Islet of Langerhans (tissue), 1 donor: ENCODE measurements around the gene PRKAG2.
"Not testable (repeated sequence)": the region's sequence is repeated elsewhere in the genome, so short reads cannot be mapped to it uniquely, and the experiment has no call there.

Source experiments
- FAIRE-seq: peaks from one replicate; lab custom pipeline; 2011; peaks lifted over from hg19 to GRCh38; lab: Jason Lieb, UNC

Gene PRKAG2

DNA sequence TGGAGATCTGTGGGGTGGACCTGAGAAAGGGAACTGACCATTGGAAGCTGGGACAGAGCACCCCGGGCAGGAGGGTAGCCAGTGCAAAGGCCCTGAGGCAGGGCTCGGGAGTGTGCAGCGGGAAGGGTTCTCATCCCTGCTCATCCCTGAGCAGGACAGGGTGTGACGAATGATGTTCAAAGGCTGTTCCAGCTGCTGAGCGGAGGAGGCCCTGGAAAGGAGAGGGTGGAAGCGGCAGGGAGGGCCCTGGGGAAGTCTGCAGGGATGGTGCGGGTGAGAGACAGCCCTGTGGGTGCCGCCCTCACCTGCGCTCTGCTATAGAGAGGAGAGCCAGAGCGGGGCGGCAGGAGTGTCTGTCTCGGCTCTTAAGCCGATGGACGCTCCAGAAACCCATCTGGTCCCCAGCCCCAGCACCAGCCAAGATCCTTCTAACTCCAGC, 43.7 kb downstream of the PRKAG2 start:
- no peak for FAIRE-seq

DNA sequence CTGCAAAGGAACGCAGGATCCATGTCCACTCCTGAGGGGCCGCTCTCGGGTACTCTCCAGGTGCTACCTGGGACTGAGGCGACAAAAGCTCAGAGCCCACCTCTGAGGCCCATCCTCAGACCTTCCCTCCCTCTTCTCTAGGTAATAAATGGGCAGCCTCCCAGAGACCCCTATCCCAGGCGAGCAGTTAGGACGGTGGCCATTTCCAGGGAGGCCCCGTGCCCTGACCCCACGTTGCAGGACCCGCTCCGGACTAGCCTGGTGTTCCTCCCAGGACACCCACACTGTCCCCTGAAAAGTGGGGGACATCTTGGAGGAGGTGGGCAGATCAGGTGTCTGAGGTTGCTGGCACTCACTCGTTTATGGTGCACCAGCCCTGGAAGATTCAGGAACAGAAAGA, 44.3 kb downstream of the PRKAG2 start:
- no peak for FAIRE-seq

DNA sequence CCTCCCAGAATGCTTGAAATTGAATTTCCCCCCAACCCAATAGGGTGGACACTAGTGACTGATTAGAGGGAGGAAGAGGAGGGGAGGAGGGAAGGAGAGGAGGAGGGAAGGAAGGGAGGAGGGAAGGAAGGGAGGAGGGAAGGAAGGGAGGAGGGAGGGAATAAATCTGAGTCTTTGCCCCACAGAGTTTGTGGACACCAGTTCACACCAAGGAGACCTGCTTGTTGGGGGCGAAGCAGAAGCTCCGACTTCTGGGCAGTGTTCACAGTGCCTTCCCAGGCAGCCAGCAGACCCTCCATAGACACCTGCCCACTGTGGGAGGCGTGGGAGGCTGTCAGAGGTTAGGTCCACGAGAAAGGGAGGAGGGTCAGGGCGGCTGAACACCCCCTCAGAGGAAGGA, 44.8 kb downstream of the PRKAG2 start:
- no peak for FAIRE-seq

DNA sequence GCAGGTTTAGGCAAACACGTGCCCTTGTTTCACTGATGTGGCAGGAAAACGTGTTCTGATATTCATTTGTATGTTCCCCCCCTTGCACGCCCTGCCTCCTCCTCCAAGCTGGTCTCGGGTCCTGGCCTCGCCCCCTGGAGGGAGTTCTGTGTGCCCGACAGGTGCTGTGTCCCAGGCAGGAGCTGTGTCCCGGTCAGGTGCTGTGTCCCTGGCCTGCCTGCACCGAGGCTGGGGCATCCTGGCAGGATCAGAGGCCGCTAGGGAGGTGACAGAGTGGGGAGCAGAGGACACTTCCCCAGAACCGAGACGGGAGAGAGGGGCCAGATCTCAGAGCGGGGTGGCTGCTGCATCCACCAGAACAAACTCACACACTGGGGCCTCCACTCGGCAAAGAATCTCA, 45.3 kb downstream of the PRKAG2 start:
- FAIRE-seq, result no peak

DNA sequence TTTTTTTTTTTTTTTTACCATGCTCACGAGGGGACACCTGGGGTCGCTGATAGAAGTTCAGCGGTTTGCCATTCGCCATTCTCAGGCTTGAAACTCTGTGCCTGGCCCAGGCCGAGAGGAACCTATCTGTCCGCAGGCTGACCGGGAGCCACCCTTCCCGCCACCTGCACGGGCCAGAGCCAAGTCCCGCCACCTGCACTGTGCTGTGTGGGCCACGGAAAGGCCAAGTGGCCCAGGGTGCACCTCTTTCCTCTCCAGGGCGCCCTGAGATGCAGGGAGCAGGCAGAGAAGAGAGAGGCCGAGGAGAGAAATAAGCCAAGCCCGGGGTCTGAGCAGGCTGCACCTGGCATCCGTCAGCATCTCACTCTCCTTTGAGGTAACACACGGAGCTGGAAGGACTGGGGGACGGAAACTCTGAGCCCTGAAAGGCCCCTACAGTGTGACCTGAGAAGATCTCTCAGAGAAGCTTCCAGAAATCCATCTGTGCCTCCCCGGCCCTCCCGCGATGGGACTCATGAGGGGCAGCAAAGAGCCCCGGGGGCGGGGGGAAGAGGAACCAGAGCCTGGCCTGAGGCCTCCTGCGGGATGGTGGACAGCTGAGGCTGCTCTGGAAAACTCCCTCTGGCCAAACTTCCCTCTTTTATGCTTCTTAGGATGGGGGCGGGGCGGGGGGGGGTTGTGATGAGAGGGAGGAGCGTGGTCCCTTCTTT, 46.6 kb downstream of the PRKAG2 start:
- FAIRE-seq, result no peak

DNA sequence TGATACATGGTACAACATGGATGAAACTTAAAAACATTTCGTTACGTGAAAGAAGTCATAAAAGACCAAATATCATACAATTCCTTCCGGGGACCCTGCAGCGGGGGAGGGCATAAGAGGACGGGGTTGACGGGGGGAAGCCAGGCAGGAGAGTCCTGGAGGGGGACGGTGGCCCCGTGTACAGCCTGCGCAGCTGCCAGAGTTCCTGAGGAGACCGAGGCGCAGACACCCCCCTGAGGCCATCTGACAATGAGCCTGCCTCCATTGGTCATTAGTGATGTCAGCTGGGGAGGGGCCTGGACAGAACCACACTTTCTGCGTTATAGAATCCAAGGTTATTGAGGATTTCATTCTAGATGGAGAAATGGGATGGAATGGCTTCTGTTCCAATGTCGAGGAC, 47.2 kb downstream of the PRKAG2 start:
- FAIRE-seq, result no peak

DNA sequence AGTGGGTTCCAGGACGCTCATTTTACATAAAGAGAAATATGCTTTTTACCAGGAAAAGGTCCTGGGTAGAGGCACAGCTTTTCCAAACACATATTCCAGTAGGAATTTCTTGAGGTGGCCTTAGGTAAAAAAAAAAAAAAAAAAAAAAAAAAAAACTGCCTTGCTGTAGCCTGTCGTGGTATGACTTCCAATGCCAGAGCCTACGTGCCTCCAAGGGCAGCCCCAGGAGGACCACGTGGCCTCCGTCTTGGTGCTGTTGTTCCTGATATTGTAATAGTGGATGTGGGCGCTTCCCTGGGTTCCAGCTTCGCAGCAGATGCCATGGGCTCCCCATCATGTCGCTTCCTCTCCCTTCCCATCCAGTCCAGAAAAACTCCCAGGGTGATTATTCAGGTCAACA, 49.3 kb downstream of the PRKAG2 start:
- FAIRE-seq, result no peak

DNA sequence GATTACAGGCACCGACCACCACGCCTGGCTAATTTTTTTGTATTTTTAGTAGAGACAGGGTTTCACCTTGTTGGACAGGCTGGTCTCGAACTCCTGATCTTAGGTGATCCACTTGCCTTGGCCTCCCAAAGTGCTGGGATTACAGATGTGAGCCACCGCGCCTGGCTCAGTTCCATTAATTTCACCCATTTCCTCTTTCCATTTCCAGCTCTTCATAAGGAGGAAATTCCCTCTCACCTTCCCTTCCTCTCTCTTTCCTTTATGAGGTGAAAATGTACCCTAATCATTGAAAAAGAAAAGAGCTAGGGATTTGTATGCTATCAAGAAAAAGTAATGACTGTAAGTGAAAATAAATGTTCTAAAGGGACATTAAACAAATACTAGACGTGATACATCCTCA, 50.6 kb downstream of the PRKAG2 start:
- not testable (repeated sequence) for FAIRE-seq

DNA sequence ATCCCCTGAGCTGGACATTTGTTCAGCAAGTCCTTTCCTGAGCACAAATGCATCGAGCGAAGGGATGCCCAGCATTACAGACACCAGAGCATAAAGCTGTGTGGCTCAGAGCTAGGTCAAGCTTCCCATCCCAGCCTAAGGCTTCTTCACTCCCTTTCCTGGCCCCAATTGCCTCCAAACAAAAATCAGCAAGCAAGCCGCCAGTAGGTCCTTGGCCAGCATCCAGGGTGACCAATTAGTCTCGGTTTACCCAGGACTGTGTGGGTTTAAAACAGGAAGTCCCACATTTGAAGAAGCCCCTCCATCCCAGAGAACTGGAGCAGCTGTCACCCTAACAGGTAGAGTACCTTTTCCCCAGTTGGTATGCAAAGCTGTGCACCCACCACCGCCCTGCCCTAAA, 51.2 kb downstream of the PRKAG2 start:
- no peak for FAIRE-seq

DNA sequence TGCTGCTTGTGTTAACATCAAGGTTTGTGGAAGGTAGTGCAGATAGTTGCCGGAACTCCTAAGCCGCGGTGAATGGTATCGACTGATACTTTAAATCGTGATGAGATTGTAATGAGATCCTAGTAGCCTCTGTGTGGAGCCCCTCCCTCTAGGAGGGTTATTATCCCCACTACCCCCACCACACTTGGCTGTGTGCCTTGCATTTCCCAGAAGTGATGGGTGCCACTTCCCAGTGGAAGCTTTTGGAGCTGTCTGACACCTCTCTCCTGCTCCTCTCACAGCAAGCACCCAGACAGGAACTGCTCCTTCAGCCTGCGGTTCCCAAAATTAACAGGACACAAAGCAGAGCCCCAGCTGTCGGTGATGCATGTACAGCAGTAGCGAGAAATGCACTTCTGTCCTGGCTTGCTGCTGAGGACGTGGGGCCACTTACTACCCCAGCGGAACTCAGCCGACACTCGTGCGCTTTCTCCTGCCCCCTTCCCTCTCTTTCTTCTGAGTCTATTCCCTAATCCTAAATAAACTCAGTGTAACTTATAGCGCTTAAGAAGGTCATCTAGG, 52.5 kb downstream of the PRKAG2 start:
- no peak for FAIRE-seq

DNA sequence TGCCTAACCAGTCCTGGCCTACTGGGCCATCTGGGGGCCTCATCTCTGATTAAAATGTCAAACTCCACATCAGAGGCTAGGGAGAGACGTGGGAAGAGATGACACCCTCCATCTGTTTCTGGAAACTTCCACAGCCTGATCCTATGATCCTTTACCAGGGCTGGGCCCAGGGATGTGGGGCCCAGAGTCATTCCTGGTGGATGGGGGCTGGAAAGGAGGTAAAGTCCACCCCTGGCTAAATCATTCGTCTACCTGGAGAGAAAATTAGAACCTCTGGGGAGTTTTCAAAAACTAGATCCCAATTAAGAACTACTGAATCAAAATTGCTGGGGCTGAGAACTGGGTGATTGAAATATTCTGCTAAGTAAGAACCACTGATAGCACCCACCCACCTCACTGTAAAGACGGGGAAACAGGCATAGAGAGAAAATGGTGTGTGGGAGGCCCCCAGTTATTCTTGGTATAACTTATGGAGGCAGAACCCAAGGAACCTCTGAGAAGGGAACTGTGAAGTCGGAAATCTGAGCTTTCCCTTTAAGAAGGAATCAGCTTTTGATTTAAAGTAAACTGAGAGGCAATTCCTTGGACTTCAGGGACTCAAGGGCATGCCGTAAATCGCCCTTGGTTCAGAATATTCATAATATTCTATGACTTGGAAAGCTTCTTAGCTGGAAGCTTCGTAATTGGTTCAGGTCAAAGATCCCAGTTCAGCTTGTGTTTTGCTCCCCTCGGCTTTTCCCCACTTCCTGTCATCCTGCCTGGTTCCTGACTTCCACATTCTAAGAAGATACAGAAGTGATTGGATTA, 53.1 kb downstream of the PRKAG2 start:
- no peak for FAIRE-seq

DNA sequence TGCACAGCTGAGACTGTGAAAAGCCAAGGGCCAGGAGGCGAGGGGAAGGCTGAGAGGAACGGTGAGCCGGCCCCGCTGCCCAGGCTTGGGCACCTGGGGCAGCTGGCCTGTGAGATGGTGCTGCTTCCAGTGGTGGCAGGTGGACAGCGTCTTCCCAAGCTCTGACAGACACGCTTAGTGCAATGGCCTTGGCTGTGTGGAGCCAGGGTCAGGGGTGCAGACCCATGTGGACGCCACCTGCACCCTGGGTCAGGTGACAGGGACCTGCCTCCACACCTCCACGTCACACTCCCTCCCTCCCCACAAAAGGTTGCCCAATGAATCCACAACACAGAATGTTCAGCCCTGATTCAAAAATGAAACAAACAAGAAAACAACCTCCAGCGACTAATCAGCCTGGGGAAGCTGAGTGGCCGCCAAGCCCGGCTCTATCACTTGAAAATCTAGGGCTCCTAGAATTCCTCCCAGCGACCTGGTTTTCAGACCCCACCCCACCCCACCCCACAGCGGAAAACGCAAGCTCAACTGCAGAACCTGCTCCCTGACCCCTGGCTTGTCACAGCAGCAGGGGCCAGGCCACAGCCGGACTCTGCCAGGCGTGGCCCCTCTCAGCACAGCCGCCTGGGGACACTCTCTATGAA, 54.3 kb downstream of the PRKAG2 start:
- FAIRE-seq, result no peak

DNA sequence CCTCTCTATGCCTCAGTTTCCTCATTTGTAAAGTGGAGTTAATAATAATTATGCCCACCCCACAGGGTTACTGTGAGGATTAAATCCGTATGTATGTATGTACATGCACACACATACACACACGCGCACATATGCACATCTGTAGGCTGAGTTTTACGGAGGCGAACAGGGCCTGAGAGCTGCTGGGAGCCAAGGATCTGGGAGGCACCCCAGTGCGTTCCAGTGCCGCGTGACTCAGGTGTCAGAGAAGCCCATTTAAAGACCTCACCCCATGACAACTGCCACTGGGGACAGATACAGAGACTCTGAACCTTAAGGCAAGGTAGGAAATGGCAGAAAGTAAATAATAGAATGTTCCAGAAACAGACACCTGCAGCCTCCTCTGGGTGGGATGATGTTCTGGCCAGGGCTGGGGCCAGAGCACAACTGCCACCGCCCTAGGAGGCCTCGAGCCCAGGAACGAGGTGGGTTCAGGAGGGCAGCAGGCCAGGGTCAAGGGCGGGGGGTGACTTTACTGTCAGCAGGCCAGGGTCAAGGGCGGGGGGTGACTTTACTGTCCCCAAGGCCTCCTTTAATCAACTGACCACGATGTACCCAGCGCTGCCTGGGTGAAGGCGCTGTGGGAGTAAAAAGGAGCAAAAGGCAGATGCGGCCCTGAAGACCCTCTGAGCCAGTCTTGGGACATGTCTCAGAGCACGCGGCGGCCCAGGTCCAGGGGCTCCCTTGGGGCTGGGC, 54.9 kb downstream of the PRKAG2 start:
- FAIRE-seq, result no peak

DNA sequence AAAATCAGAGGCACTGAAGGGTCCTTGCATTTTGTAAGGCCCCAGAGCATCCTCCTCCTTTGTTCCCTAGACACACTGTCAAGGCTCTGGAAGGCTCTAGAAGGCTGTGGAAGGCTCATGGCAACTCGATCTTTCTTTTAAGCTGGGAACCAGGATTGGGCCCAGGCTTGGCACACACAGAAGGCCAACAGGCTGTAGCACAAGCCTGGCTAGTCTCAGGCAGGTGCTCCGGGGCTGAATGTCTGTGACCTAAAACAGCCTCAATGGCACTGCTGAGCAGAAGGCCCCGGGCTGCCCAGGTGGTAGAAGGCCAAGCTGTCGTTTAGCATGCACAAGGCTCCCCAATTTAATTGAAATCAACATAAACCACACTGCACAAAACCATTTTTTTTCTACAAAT, 55.7 kb downstream of the PRKAG2 start:
- FAIRE-seq, result no peak

DNA sequence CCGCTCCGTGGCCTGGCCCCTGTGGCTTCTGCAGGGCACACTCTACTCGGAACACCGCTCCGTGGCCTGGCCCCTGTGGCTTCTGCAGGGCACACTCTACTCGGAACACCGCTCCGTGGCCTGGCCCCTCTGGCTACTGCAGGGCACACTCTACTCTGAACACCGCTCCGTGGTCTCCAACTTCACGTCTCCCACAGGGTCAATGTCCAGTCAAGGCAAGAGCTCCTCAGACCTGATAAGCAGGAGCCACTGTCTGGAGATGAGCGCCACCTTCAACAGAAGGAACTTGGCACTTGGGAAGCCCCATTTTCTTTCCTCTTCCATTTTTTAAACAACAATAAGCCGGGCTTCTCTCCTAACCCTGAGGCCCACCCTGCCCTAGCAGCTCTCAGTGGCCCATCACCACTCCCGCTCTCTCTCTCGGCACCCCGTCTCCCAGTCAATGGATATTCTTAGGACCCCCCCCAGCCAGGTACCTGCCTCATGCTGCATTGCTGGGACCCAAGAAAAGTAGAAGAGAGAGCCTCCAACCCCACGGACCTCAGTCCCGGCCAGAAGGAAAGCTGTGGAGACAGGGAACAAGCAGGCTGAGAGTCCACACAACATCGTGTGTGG, 56.3 kb downstream of the PRKAG2 start:
- FAIRE-seq, result no peak

DNA sequence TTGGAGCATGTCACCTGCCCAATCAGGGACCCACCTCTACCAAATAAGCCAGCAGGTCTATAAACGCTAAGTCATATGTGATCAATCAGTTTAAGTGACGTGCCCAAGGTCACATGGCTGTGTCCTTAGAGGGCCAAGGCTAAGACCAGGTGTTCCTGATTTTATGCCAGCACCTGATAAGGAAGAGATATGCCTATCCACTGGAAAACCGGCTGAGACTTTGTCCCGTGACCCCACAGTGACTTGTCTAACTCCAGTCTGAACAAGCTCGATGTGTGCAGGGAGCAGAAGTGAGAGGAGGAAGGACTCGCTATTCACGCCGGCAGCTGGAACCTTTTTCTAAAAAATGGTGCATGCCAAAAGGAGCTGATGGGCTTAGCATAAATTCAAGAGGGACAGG, 57.0 kb downstream of the PRKAG2 start:
- FAIRE-seq, result no peak

DNA sequence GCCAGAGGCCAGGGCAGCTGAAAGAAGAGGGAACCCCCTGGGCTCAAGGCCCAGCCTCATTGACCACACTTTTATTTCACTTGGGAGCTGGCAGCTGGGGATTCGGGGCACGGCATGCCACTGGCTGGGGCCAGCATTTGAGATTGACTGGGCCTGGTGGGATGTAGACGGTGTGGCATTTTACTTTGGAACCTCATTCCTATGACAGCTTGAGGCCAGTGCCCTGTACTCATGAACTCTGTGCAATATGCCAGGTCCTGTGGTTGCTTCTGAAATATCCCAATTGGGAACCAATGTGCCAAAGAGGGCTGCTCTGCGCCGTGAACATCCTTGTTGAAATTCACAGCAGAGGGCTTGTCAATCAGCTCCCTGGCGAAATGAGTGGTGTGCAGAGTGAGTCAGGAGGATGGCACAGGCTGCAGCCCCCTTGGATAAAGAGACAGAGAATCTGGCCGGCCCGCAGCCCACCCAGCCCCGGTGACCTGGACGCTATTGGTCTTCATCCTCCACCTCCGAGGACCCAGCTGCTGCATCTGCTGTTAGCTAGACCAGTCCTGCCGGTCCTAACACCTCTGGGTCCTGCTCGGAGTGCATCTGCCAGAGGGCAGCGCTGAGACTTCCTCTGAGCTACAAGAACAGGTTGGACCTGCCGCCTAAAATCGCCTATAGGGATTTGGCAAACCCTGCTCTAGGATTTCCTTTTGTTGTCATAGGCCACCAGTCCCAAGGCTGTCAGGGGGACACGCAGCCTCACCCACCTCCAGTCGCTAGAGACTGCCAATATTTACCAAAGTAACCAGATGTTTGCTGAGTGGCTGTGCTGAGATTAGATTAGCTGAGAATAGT, 58.0 kb downstream of the PRKAG2 start:
- no peak for FAIRE-seq

DNA sequence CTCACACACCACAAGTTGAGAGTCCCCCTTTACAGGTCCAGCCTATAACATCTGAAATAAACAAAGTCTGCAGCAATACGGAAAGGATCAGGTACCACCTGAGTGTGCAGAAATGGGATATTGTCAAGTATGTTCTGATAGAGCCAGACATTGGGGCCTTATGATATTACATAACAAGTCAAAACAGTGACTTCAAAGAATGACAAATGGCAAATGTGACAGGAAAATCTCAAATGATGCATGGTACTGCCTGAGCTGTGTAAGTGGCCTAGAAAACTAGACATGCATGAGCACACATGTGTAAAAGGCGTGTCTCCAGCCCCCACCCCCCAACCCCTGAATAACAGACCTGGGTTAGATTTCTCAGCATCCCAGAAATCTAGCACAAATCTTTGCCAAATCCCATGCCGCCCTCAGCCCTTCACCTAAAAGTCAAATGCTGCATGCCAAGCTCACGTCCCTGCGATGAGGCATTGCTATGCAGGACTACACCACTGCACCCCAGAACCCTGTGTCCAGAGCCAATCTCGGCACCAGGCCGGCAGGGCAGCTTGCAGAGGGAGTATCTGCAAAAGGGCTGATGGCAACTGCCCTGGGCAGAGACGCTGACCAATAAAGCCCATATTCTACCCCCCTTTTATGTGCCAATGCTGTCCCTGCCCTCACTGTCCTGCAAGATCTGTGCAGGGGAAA, 58.8 kb downstream of the PRKAG2 start:
- FAIRE-seq, result no peak

DNA sequence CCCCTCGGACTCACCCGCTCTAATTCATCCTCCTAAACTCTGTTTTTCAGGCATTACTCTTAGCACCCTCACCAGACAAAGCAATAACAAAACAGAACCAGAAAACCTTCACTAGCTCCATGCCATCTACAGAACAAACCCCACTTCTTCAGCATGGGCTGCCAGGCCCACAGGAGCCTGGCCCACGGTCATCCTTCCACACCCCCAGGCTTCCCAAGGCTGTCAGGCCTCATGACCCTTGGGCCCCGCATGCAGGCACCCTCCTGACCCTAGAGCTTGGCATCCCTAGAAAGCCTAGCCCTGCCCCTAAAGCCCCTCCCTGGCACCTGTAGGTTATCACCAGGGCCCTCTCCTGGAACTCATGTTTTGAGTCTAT, 59.6 kb downstream of the PRKAG2 start:
- FAIRE-seq, result no peak

DNA sequence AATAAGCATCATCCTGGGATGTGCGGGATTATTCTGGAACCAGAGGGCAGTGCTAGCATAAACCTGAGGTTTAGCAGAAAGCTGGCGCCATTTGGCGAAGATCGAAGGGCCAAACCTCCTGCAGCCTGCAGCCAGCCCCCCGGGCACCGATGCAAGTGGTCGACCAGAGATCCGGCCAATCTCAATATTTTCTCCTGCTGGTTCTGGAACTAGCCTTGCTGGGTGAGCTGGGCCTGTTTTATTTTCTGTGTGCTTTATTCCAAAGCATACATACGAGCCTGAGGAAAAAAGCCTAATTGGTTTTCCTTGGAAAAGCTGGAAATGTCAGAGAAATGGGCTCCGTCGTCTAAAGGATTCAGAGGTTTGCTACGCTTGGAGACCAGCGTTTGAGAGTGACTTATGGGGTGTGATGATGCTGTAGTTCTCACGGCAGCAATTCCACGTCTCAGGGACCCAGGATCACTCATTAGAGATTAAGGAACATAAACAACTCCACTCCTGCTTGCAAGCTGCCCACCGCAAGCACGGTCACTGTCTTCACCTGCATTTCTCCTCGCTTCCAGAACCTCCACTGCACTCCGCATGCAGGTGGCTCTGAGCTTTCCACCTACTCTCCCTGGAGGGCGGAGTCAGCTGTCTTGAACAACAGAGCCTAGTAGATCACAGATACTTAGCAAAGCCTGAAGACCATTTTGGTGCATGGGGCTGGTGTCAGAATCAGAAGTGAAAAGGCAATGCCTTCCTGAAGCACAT, 60.2 kb downstream of the PRKAG2 start:
- FAIRE-seq, result no peak
